ENCODE measurements around the gene LRMDA.
A peak's percentile ranks its signal among the peaks of the same experiment; 100 is the strongest.

LRMDA gene

GRCh38 chr10:76017733-76018433, 586.5 kb downstream of the LRMDA start:
- no peak for DNase-seq

GRCh38 chr10:76020630-76021029, 589.2 kb downstream of the LRMDA start:
- DNase-seq = no peak

- no peak for DNase-seq
These were observed 590.0 kb downstream of the LRMDA start for GRCh38 chr10:76021398-76021797.

GRCh38 chr10:76022366-76022765, 590.9 kb downstream of the LRMDA start:
- no peak for DNase-seq

GRCh38 chr10:76023007-76023406, 591.6 kb downstream of the LRMDA start:
- no peak for DNase-seq

- no peak for DNase-seq
These were observed 593.2 kb downstream of the LRMDA start for GRCh38 chr10:76024460-76025123.

- DNase-seq = no peak
These were observed 593.7 kb downstream of the LRMDA start for GRCh38 chr10:76025124-76025477.

GRCh38 chr10:76026176-76026771, 594.9 kb downstream of the LRMDA start:
- no peak for DNase-seq

GRCh38 chr10:76026905-76027304, 595.5 kb downstream of the LRMDA start:
- DNase-seq = no peak

- DNase-seq = no peak
These were observed 598.4 kb downstream of the LRMDA start for GRCh38 chr10:76029782-76030181.

GRCh38 chr10:76031099-76031498, 599.7 kb downstream of the LRMDA start:
- DNase-seq = no peak

- no peak for DNase-seq
These were observed 600.6 kb downstream of the LRMDA start for GRCh38 chr10:76031769-76032699.

GRCh38 chr10:76032700-76033039, 601.2 kb downstream of the LRMDA start:
- no peak for DNase-seq

- DNase-seq = no peak
These were observed 602.2 kb downstream of the LRMDA start for GRCh38 chr10:76033457-76034196.

GRCh38 chr10:76034353-76035205, 603.2 kb downstream of the LRMDA start:
- no peak for DNase-seq

- no peak for DNase-seq
These were observed 604.0 kb downstream of the LRMDA start for GRCh38 chr10:76035206-76036110.

GRCh38 chr10:76036111-76036940, 604.9 kb downstream of the LRMDA start:
- DNase-seq = peak; percentile 19

GRCh38 chr10:76036962-76037361, 605.5 kb downstream of the LRMDA start:
- DNase-seq = no peak

GRCh38 chr10:76037531-76038155, 606.2 kb downstream of the LRMDA start:
- DNase-seq = no peak

All from activated T-cell treated with anti-CD3 and anti-CD28 coated beads for 4 hours (primary cell).